Sigmoid colon (tissue), 4 donors: ENCODE measurements around the gene PRTN3.

ENCODE experiments used
- EP300 ChIP-seq, 4 donors: sonication (generic); formaldehyde crosslinking; IDR thresholded peaks; one replicate each; pipeline ENCODE4 v1.6.1; 2017; ENCODE audit warnings: antibody characterized with exemption in 4 of 4
- POLR2A ChIP-seq, 2 donors: fragments of 450-650 bp; IDR thresholded peaks; one replicate each; pipeline ENCODE4 v1.6.1; 2016; ENCODE audit warnings: antibody characterized with exemption in 2 of 2, mild to moderate bottlenecking in 2 of 2, moderate library complexity in 2 of 2
- TF ChIP-seq, protein P1 (sequence below), 4 experiments: fragments of 450-650 bp in 3 of 4; fragments of 200-600 bp in 1 of 4; IDR thresholded peaks; one replicate each; pipeline ENCODE4 v1.5.1; 2016 to 2019; ENCODE audit warnings: antibody characterized with exemption in 4 of 4, mild to moderate bottlenecking in 3 of 4, moderate library complexity in 2 of 4

DNA sequence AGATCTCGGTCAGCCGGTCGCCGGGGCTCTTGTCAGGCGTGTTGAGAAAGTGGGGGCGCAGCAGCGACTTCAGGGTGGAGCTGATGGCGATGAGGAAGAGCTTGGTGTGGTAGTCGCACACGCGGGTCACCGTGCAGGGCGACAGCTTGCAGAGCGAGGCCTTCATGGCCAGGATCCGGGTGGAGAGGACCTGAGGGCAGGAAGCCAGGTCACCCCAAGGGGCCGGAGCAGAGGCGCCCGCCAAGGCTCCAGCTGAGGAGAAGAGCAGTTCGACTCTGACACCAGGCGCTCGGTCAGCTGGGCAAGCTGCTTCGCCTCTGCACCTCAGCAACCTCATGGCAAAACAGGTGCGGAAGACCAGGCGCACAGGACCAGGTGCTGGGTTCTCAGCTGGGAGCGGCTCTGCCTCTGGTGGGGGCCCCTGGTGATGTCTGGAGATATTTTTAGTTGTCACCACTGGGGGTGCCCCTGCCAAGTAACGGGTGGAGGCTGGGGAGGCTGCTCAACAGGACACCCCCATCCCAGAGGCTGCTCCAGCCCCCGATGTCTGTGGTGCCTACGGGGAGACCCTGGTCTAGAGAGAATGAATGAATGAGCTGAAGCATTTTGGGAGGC, 34.6 kb downstream of the PRTN3 start:
- TF ChIP-seq, protein P1, sequence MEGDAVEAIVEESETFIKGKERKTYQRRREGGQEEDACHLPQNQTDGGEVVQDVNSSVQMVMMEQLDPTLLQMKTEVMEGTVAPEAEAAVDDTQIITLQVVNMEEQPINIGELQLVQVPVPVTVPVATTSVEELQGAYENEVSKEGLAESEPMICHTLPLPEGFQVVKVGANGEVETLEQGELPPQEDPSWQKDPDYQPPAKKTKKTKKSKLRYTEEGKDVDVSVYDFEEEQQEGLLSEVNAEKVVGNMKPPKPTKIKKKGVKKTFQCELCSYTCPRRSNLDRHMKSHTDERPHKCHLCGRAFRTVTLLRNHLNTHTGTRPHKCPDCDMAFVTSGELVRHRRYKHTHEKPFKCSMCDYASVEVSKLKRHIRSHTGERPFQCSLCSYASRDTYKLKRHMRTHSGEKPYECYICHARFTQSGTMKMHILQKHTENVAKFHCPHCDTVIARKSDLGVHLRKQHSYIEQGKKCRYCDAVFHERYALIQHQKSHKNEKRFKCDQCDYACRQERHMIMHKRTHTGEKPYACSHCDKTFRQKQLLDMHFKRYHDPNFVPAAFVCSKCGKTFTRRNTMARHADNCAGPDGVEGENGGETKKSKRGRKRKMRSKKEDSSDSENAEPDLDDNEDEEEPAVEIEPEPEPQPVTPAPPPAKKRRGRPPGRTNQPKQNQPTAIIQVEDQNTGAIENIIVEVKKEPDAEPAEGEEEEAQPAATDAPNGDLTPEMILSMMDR (IDR thresholded peaks at IDR 0.05), result no peak
- TF ChIP-seq POLR2A (IDR thresholded peaks at IDR 0.05), result no peak
- no peak for TF ChIP-seq EP300 (IDR thresholded peaks at IDR 0.05)
